H1 (cell line): Measurements from ENCODE around the gene PHOX2A.

Source experiments
- CHD2 ChIP-seq: IDR thresholded peaks from 2 replicates; pipeline ENCODE4 v1.6.1; 2012; ENCODE audit warnings: low read length, improper control_type of control experiment
- POLR2AphosphoS5 ChIP-seq: IDR thresholded peaks from 2 replicates; pipeline ENCODE4 v1.6.1; 2011; ENCODE audit warnings: low read depth, low read length
- TF ChIP-seq, protein P1 (sequence below), 3 experiments: IDR thresholded peaks; 1 replicate in 2 of 3; 2 replicates in 1 of 3; pipeline versions ENCODE4 v1.5.1 to v1.6.1; 2011; ENCODE audit warnings: low read length in 3 of 3, mild to moderate bottlenecking in 3 of 3, inconsistent platforms in 2 of 3, low read depth in 1 of 3, moderate library complexity in 1 of 3; ENCODE audit not compliant: insufficient read depth in 1 of 3; ENCODE audit errors: control extremely low read depth in 1 of 3

DNA sequence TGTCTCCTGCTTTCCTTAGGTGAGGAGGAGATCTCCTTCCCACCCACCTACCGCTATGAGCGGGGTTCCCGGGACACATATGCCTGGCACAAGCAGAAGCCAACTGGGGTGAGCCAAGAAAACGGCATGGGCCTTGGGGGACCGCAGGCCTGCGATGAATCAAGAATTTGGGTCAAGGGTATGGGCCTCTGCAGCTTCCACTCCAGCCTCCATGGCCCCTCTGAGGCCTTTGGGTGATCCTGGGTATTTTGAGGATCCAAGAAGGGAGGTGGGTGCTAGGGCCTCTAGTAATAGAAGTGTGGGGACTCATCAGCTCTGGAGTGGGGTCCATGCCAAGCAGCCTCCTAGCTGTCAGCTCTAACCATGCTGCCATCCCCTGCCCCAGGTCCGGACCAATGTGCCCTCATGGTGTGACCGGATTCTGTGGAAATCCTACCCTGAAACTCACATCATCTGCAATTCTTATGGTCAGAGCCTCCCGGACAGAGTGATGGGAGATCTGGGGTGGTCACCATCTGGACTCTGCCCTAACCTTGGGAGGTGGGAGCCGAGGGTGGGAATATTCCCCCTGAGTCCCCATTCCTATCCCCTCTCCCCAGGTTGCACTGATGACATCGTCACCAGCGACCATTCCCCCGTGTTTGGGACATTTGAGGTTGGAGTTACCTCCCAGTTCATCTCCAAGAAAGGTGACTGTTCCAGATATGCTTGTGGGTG is 10.8 kb downstream of the PHOX2A start:
- no peak for TF ChIP-seq POLR2AphosphoS5
- TF ChIP-seq, protein P1, sequence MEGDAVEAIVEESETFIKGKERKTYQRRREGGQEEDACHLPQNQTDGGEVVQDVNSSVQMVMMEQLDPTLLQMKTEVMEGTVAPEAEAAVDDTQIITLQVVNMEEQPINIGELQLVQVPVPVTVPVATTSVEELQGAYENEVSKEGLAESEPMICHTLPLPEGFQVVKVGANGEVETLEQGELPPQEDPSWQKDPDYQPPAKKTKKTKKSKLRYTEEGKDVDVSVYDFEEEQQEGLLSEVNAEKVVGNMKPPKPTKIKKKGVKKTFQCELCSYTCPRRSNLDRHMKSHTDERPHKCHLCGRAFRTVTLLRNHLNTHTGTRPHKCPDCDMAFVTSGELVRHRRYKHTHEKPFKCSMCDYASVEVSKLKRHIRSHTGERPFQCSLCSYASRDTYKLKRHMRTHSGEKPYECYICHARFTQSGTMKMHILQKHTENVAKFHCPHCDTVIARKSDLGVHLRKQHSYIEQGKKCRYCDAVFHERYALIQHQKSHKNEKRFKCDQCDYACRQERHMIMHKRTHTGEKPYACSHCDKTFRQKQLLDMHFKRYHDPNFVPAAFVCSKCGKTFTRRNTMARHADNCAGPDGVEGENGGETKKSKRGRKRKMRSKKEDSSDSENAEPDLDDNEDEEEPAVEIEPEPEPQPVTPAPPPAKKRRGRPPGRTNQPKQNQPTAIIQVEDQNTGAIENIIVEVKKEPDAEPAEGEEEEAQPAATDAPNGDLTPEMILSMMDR (IDR thresholded peaks at IDR 0.05; ENCODE audit: control extremely low read depth in 1 of 3, insufficient read depth in 1 of 3, low read depth in 1 of 3, low read length in 3 of 3), result no peak
- no peak for TF ChIP-seq CHD2
